Measurements from ENCODE around the gene BCL2L13.

DNA sequence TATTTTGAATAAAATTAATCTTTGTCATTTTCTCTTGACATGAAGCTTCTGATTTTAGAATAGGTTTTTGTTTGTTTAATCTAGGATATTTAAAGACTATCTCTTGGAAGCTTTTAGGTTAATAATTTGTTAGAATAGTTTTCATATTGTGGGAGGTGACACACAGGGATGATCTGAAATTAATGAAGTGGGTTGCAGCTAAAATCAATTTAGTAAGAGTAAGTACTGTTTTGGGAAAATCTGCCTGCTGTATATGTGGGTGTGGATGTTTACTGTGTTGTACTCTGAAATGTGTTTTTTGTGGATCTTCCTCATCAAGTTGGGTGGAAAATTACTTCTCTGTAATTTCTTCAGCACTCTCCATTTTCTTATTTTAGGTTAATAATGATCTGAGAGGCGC, 68.4 kb downstream of the BCL2L13 start:
- TF ChIP-seq E2F4 (CRISPR knock-in tag; IDR thresholded peaks at IDR 0.05; ENCODE audit: borderline replicate concordance, low read depth): no peak
- TF ChIP-seq SMAD3 (CRISPR knock-in tag; IDR thresholded peaks at IDR 0.05; ENCODE audit: borderline replicate concordance): no peak
- TF ChIP-seq CTCF (IDR thresholded peaks at IDR 0.05): no peak
- TF ChIP-seq, protein P1, sequence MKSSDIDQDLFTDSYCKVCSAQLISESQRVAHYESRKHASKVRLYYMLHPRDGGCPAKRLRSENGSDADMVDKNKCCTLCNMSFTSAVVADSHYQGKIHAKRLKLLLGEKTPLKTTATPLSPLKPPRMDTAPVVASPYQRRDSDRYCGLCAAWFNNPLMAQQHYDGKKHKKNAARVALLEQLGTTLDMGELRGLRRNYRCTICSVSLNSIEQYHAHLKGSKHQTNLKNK (CRISPR knock-in tag; IDR thresholded peaks at IDR 0.05): no peak
